GM18519 (cell line): ENCODE data around the gene FERMT3.
"Not testable (repeated sequence)": the region's sequence is repeated elsewhere in the genome, so short reads cannot be mapped to it uniquely, and the experiment has no call there.

Source experiments
- ATAC-seq: cut with Tn5 transposase; IDR thresholded peaks from one replicate; pipeline ENCODE4 v1.9.1; 2021; ENCODE audit warnings: mild to moderate bottlenecking, moderate library complexity; ENCODE audit not compliant: unreplicated experiment, low FRiP score

FERMT3 gene

GRCh38 chr11:64206457-64207255 lies at the start of gene FERMT3:
Gene FERMT3 (plus strand): TSS chr11:64206721. CDS start chr11:64207365, 644 bp downstream.
- ATAC-seq: no peak

DNA sequence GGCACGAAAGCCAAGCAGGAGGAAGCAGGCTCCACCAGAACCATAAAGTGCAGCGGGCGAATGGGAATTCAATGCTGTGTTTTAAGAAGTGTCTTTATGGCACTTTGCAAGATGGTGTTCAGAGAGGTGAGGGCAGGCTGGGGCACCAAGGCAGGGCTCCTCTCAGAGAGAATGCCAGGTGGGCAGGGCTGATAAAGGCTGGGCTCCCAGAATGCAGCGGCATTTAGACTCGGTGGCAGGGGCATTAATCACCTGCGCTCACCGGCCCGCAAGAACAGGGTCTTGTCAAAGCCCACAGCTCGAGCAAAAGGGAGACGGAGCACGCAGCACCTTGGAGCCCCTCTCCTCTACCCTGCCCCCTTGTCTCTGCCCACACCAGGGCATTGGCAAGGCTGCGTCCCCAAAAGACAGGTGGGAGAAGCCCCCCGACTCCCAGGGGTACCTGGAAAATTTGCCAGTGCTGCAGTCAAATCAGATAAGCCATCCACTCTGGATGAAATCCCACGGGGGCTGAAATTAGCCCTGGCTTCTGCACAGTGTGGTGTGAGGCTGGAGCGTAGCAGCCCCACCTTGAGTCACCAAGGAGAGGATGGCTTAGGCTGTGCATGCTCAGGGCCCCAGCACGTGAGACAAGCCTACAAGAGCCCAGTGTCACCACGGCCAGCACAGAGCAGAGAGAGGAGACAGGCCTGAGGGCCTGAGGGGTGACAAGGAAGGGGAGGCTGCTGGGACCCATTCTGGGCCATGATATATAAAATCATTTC lies 48.7 kb upstream of the FERMT3 start:
- ATAC-seq: no peak

GRCh38 chr11:64161037-64161436 lies 45.5 kb upstream of the FERMT3 start:
- no peak for ATAC-seq

GRCh38 chr11:64162769-64163168 lies 43.8 kb upstream of the FERMT3 start:
- not testable (repeated sequence) for ATAC-seq

DNA sequence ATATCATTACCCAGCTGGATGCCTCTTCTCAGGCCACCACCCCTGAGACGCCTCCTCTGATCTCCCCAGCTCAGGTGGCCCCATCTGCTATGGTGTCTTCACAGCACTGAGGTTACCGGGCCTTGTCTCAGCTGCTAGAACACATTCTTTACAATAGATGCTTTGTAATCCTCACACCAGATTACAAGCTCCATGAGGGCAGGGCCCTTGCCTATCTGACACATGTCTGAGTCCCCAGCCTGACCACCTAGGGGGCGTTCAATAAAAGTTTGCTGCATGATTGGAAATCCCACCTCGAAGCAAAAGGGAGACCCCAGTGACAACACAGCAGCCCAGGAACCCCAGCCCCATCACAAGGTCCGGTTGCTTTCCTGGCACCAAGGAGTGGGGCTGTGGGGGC lies 42.6 kb upstream of the FERMT3 start:
- no peak for ATAC-seq

DNA sequence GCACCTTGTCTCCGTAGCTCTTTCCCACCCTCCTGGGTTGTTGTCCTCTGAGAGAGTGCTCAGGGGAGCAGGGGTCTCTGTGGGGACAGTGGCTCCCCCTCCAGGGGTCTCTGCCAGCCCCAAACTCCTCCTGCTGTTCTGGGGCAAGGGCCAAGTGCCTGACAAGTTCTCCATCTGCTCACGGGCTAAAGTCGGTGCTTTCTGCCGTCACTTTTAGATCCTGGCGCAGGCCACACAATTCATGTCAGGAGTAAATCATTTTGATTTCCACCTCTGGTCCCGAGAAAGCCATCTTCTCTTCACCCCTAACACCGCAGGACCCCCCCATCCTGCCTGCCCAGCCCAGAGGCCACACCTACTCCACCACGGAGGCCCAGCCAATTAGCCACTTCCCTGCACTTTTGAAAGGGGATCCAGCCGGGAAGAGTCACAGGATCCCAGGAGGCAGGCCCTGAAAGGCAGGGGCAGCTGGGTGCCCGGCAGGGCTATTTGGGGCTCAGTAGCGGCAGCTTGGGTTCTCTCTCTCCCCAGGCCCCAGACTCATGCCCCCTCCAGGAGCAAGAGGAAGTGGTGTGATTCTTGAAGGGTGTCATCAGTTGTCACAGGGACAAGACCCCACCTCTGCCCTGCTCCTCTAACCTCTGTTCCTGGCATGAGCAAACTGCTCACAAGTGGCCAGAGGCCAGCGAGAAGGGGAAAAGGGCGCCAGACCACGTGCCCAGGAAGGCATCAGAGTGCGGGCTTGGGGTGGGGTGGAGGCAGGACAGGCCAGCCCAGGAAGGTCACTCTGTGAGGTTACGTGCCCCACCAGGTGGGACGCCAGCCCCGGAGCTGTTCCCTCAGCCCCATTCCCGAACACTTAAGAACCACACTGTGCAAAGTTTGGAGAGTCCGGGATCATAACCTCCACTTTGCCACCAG lies 41.9 kb upstream of the FERMT3 start:
- no peak for ATAC-seq

DNA sequence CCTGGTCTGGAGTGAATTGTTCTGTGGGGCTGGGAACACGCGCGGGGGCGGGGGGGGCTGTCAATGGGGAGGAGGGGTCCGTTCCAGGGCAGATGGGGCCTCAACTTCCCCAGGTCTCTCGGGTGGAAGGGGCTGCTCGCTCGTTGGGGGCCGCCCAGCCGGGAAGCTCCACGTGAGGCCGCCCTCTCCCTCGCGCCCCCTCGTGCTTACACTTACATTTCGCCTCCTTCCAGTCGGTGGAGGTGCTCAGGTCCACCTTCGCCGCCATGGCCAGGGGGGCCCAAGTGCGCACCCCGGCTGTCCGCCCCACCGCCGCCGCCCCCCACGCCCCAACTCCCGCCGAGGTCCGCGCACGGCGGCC lies 41.1 kb upstream of the FERMT3 start:
- no peak for ATAC-seq

DNA sequence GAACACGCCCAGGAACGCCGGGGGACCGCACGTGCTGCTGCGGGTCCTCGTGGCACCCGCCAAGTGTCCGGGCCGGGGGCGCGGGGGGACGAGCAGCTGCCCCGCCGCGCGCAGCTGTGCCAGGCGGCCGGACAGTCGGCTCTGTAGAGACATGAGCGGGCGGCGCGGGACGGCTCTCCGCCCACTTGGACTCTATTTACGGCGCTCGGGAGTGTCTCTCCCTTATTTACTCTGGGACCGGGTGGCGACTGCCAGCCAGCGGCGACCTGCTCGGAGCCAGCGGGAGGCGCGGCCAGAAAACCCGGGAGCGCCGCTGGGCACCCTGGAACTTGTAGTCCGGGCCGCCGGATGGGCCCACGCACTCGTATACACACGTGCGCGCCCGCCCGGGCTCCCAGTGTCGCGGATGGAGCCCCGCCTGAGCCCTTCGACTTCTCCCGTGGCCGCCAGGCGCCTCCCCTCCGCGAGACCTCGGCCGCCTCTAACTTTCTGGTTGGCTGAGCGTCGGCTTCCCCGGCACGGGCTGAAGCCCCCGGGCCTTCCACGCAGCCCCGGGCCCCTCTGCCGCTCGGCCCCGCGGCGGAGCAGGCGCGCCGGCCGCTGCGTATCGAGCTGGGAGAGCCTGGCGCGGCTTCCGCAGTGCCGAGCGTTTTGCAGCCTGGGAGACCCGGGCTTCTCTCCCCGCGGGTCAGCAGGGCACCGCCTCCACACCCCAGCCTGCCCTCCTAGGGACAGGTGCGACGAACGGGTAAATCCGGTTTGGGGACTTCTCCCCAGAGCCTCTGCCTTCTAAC lies 40.5 kb upstream of the FERMT3 start, which contains the start of gene MACROD1:
TSS of gene MACROD1 (minus strand) at position 272 of the 794 bp plus-strand sequence. CDS start at position 153, 119 bp downstream.
- ATAC-seq: no peak

- ATAC-seq: no peak
Measured at GRCh38 chr11:64170419-64170818, 36.1 kb upstream of the FERMT3 start.

GRCh38 chr11:64173616-64174355 lies 32.7 kb upstream of the FERMT3 start:
- no peak for ATAC-seq

- ATAC-seq: no peak
Measured at GRCh38 chr11:64176751-64177150, 29.8 kb upstream of the FERMT3 start.

- ATAC-seq: no peak
Measured at GRCh38 chr11:64178203-64178602, 28.3 kb upstream of the FERMT3 start.

GRCh38 chr11:64178951-64179639 lies 27.4 kb upstream of the FERMT3 start:
- no peak for ATAC-seq

DNA sequence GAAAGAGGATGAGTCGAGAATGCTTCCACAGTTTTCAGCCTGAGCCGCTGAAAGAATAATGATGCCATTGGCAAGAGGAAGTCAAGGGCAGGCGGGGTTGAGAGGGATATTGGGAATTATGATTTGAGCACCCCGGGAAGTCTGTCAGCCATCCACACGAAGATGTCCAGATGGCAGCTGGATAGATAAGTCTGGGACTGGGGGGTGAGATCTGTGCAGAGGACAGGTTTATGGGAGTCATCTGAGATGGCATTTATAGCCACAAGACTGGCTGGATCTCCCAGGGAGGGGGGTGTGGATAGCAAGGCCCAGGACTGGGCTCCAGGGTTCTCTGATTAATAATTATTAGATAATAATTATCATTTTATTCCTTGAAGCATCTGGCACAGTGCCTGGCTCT lies 25.6 kb upstream of the FERMT3 start:
- ATAC-seq: no peak

DNA sequence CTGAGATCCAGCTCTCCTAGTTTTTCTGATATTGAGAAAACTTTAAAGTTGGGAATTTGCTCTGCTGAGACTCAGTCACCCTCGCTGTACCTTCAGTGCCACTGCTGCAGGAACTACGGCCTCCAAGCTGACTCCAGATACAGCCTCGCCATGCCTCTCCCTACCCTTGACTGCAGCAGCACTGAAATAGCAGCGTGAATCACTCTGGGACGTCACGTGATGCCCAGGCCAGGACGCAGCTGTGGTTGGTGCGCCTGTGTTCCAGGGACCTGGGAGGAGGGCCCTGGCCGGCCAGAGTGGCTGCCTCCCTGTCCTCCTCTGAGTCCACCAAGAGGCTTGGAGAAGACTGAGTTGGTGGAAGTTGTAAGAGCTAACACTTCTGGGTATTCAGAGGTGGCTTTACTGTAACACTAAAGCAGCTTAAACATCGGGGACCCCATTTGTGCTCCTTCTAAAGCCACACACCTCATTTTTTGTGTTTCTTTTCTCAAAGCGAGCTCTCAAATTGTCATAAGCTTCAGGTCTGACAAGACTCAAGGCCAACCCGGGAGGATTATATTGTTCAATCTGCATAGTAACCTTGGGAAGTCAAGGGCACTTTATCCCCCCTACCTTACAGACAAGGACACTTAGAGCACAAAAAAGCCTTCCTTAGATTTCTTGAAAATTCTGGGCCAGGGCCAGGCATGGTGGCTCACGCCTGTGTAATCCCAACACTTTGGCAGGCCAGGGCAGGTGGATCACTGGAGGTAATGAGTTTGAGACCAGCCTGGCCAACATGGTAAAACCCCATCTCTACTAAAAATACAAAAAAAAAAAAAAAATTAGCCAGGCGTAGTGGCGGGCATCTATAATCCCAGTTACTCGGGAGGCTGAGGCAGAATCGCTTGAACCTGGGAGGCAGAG lies 24.8 kb upstream of the FERMT3 start:
- ATAC-seq: no peak

GRCh38 chr11:64183890-64184289 lies 22.6 kb upstream of the FERMT3 start:
- ATAC-seq: no peak

- peak; percentile 9 for ATAC-seq
Measured at GRCh38 chr11:64185175-64185692, 21.3 kb upstream of the FERMT3 start.
